Activated CD8-positive, alpha-beta memory T cell treated with anti-CD3 and anti-CD28 coated beads, Interleukin-2, amount 10 ng/mL, durations not matched to agents 7 days and 5 days (primary cell): Measurements from ENCODE around the gene VSX1. TPM values are rescaled to one million over a fixed set of nuclear protein-coding genes. Genes with fewer than 3 reads are reported as not detected.

Experiments used
- ATAC-seq: fragments of 150-1000 bp; cut with Tn5 transposase; one replicate; pipeline ENCODE4 v1.10.0; 2021; ENCODE audit warnings: moderate library complexity
- CTCF ChIA-PET: fragments of 350-600 bp; sonication (Branson Sonifier 250); formaldehyde crosslinking; loops from one replicate; lab custom pipeline; 2021; ENCODE audit warnings: antibody characterized with exemption; lab: Charles Lee
- DNase-seq: peaks from one replicate; pipeline ENCODE4 v3.0.0-alpha.2; 2020
- H3K27ac Mint-ChIP-seq: one replicate; pipeline ENCODE4 v1.8.0; 2021; ENCODE audit warnings: mild to moderate bottlenecking, mixed read lengths
- H3K27me3 Mint-ChIP-seq: one replicate; pipeline ENCODE4 v1.8.0; 2021; ENCODE audit warnings: mixed read lengths
- H3K36me3 Mint-ChIP-seq: one replicate; pipeline ENCODE4 v1.8.0; 2021; ENCODE audit warnings: mild to moderate bottlenecking, mixed read lengths
- H3K4me1 Mint-ChIP-seq: one replicate; pipeline ENCODE4 v1.8.0; 2021; ENCODE audit warnings: mixed read lengths
- H3K4me3 Mint-ChIP-seq: one replicate; pipeline ENCODE4 v1.8.0; 2021; ENCODE audit warnings: mild to moderate bottlenecking, moderate library complexity, mixed read lengths
- H3K9me3 Mint-ChIP-seq: one replicate; pipeline ENCODE4 v1.8.0; 2022; ENCODE audit warnings: low read depth, mixed read lengths
- total RNA-seq, 2 experiments: library from RNA; stranded (reverse); gene quantifications; one replicate each; pipeline ENCODE4 v1.2.3, GENCODE V29; 2021

Gene VSX1
- total RNA-seq, 2 experiments from 2014 or later: not detected

- peaks cover 5% of the 10 kb centered on the region for H3K4me1 Mint-ChIP-seq
- H3K4me3 Mint-ChIP-seq: no peak overlapping the region
- CTCF ChIA-PET: interaction anchor here (0.8 to 11.9 kb wide), 4 partner anchors 12 to 112 kb away, joined by 3 to 128 read pairs (median 4); partner anchors contain the start of gene APMAP
- ATAC-seq (no peak), DNase-seq (no peak)
- no peaks in the 10 kb centered on the region for H3K36me3 Mint-ChIP-seq
- H3K27ac Mint-ChIP-seq: no peak overlapping the region
- no peaks in the 10 kb centered on the region for H3K9me3 Mint-ChIP-seq
- H3K27me3 Mint-ChIP-seq: peaks cover 24% of the 10 kb centered on the region
These were observed 15.6 kb downstream of the VSX1 start for GRCh38 chr20:25066386-25066785.

GRCh38 chr20:25065625-25066338, 16.2 kb downstream of the VSX1 start:
- ATAC-seq: peak; percentile 82
- Mint-ChIP-seq H3K36me3 (no peaks in the 10 kb centered on the region), H3K9me3 (no peaks in the 10 kb centered on the region), H3K27me3 (peaks cover 20% of the 10 kb centered on the region), H3K4me3 (no peak overlapping the region), H3K4me1 (peaks cover 5% of the 10 kb centered on the region), H3K27ac (no peak overlapping the region)
- DNase-seq: peak; percentile 76
- CTCF ChIA-PET: interaction anchor here (0.6 to 11.9 kb wide), 12 partner anchors 11 to 134 kb away, joined by 3 to 128 read pairs (median 4); partner anchors contain the start of gene APMAP

- H3K36me3 Mint-ChIP-seq: no peaks in the 10 kb centered on the region
- H3K27me3 Mint-ChIP-seq: peaks cover 18% of the 10 kb centered on the region
- no peak for ATAC-seq
- peaks cover 5% of the 10 kb centered on the region for H3K4me1 Mint-ChIP-seq
- no peak overlapping the region for H3K27ac Mint-ChIP-seq
- CTCF ChIA-PET: interaction anchor here (0.6 to 11.9 kb wide), 12 partner anchors 11 to 134 kb away, joined by 3 to 128 read pairs (median 4); partner anchors contain the start of gene APMAP
- no peak overlapping the region for H3K4me3 Mint-ChIP-seq
- H3K9me3 Mint-ChIP-seq: no peaks in the 10 kb centered on the region
- DNase-seq: no peak
These were observed 16.8 kb downstream of the VSX1 start for GRCh38 chr20:25065072-25065624.

- Mint-ChIP-seq H3K9me3 (no peaks in the 10 kb centered on the region), H3K4me3 (no peak overlapping the region), H3K4me1 (peaks cover 5% of the 10 kb centered on the region), H3K27me3 (peaks cover 13% of the 10 kb centered on the region), H3K27ac (no peak overlapping the region), H3K36me3 (no peaks in the 10 kb centered on the region)
- DNase-seq (no peak), ATAC-seq (no peak)
- CTCF ChIA-PET: interaction anchor here (0.6 to 11.9 kb wide), 6 partner anchors 19 to 133 kb away, joined by 3 to 128 read pairs (median 6); partner anchors contain the start of gene APMAP
These were observed 17.3 kb downstream of the VSX1 start for GRCh38 chr20:25064561-25065071.

GRCh38 chr20:25063981-25064380, 18.0 kb downstream of the VSX1 start:
- Mint-ChIP-seq H3K36me3 (no peaks in the 10 kb centered on the region), H3K27ac (no peak overlapping the region), H3K4me3 (no peak overlapping the region)

GRCh38 chr20:25063546-25063945, 18.4 kb downstream of the VSX1 start:
- H3K4me3 Mint-ChIP-seq: no peak overlapping the region
- H3K4me1 Mint-ChIP-seq: peaks cover 12% of the 10 kb centered on the region
- H3K9me3 Mint-ChIP-seq: no peaks in the 10 kb centered on the region
- no peak for ATAC-seq
- DNase-seq: no peak
- peaks cover 6% of the 10 kb centered on the region for H3K27me3 Mint-ChIP-seq
- no peaks in the 10 kb centered on the region for H3K36me3 Mint-ChIP-seq
- H3K27ac Mint-ChIP-seq: no peak overlapping the region
- CTCF ChIA-PET: interaction anchor here (1.1 to 11.9 kb wide), 4 partner anchors 53 to 132 kb away, joined by 3 to 128 read pairs (median 12); partner anchors contain the start of gene APMAP

More at GRCh38 chr20:25063981-25064380, 18.0 kb downstream of the VSX1 start:
- H3K9me3 Mint-ChIP-seq: no peaks in the 10 kb centered on the region
- ATAC-seq (no peak), DNase-seq (no peak)
- CTCF ChIA-PET: interaction anchor here (0.6 to 11.9 kb wide), 5 partner anchors 19 to 133 kb away, joined by 3 to 128 read pairs (median 6); partner anchors contain the start of gene APMAP
- H3K4me1 Mint-ChIP-seq: peaks cover 8% of the 10 kb centered on the region
- H3K27me3 Mint-ChIP-seq: peaks cover 6% of the 10 kb centered on the region

- peaks cover 6% of the 10 kb centered on the region for H3K27me3 Mint-ChIP-seq
- H3K9me3 Mint-ChIP-seq: no peaks in the 10 kb centered on the region
- DNase-seq (no peak), ATAC-seq (no peak)
- CTCF ChIA-PET: interaction anchor here (0.7 to 11.9 kb wide), 6 partner anchors 52 to 132 kb away, joined by 3 to 128 read pairs (median 4); partner anchors contain the start of gene APMAP
- H3K36me3 Mint-ChIP-seq: no peaks in the 10 kb centered on the region
- no peak overlapping the region for H3K27ac Mint-ChIP-seq
- H3K4me1 Mint-ChIP-seq: peaks cover 12% of the 10 kb centered on the region
- no peak overlapping the region for H3K4me3 Mint-ChIP-seq
These were observed 19.1 kb downstream of the VSX1 start for GRCh38 chr20:25062841-25063240.

- H3K4me3 Mint-ChIP-seq: no peak overlapping the region
These were observed 20.0 kb downstream of the VSX1 start for GRCh38 chr20:25061821-25062530.

GRCh38 chr20:25061103-25061799, 20.7 kb downstream of the VSX1 start:
- H3K27me3 Mint-ChIP-seq: peaks cover 6% of the 10 kb centered on the region
- H3K4me3 Mint-ChIP-seq: no peak overlapping the region
- H3K27ac Mint-ChIP-seq: no peak overlapping the region
- H3K9me3 Mint-ChIP-seq: no peaks in the 10 kb centered on the region
- H3K4me1 Mint-ChIP-seq: peaks cover 19% of the 10 kb centered on the region
- CTCF ChIA-PET: interaction anchor here (11.9 kb wide), 1 partner anchor 67 kb away, joined by 128 read pairs; the partner anchor contains the start of gene APMAP
- no peak for DNase-seq
- no peak for ATAC-seq
- H3K36me3 Mint-ChIP-seq: no peaks in the 10 kb centered on the region

More at GRCh38 chr20:25061821-25062530, 20.0 kb downstream of the VSX1 start:
- H3K27ac Mint-ChIP-seq: no peak overlapping the region
- DNase-seq: no peak
- peaks cover 6% of the 10 kb centered on the region for H3K27me3 Mint-ChIP-seq
- no peaks in the 10 kb centered on the region for H3K9me3 Mint-ChIP-seq
- CTCF ChIA-PET: interaction anchor here (0.8 to 11.9 kb wide), 5 partner anchors 51 to 132 kb away, joined by 3 to 128 read pairs (median 4); partner anchors contain the start of gene APMAP
- H3K4me1 Mint-ChIP-seq: peaks cover 12% of the 10 kb centered on the region
- no peaks in the 10 kb centered on the region for H3K36me3 Mint-ChIP-seq
- ATAC-seq: no peak

GRCh38 chr20:25059866-25060465, 22.0 kb downstream of the VSX1 start:
- ATAC-seq: no peak
- Mint-ChIP-seq H3K27me3 (peaks cover 3% of the 10 kb centered on the region), H3K4me1 (peaks cover 24% of the 10 kb centered on the region), H3K36me3 (peaks cover 3% of the 10 kb centered on the region), H3K4me3 (no peak overlapping the region), H3K9me3 (no peaks in the 10 kb centered on the region), H3K27ac (no peak overlapping the region)
- CTCF ChIA-PET: interaction anchor here (0.7 to 11.9 kb wide), 4 partner anchors 24 to 130 kb away, joined by 3 to 128 read pairs (median 4); partner anchors contain the start of gene APMAP
- DNase-seq: no peak

GRCh38 chr20:25058847-25059810, 22.8 kb downstream of the VSX1 start:
- DNase-seq: no peak
- no peaks in the 10 kb centered on the region for H3K9me3 Mint-ChIP-seq
- peaks cover 3% of the 10 kb centered on the region for H3K27me3 Mint-ChIP-seq
- CTCF ChIA-PET: interaction anchor here (0.6 to 11.9 kb wide), 6 partner anchors 9 to 555 kb away, joined by 3 to 128 read pairs (median 3); partner anchors contain the start of gene APMAP
- H3K36me3 Mint-ChIP-seq: peaks cover 9% of the 10 kb centered on the region
- H3K4me3 Mint-ChIP-seq: peak overlapping the region; percentile 60
- peaks cover 32% of the 10 kb centered on the region for H3K4me1 Mint-ChIP-seq
- H3K27ac Mint-ChIP-seq: peak overlapping the region; percentile 74
- ATAC-seq: no peak
